Vagina (tissue), 2 donors: Measurements from ENCODE around the gene KCNC4.

Experiments used
- CTCF ChIP-seq, 3 experiments: fragments of 450-650 bp in 2 of 3; fragments of 200-600 bp in 1 of 3; sonication (generic) in 1 of 3; IDR thresholded peaks; one replicate each; pipeline ENCODE4 v1.5.1; 2017 to 2019; ENCODE audit warnings: antibody characterized with exemption in 3 of 3, mild to moderate bottlenecking in 2 of 3, moderate library complexity in 2 of 3
- POLR2A ChIP-seq, 2 donors: fragments of 450-650 bp; IDR thresholded peaks; one replicate each; pipeline ENCODE4 v1.6.1; 2017; ENCODE audit warnings: antibody characterized with exemption in 2 of 2, mild to moderate bottlenecking in 2 of 2, moderate library complexity in 2 of 2
- POLR2AphosphoS5 ChIP-seq, 2 donors: sonication (generic); formaldehyde crosslinking; IDR thresholded peaks; one replicate each; pipeline ENCODE4 v1.9.0; 2017; ENCODE audit warnings: antibody characterized with exemption in 2 of 2, mild to moderate bottlenecking in 2 of 2, low read depth in 1 of 2; ENCODE audit not compliant: insufficient read depth in 1 of 2

DNA sequence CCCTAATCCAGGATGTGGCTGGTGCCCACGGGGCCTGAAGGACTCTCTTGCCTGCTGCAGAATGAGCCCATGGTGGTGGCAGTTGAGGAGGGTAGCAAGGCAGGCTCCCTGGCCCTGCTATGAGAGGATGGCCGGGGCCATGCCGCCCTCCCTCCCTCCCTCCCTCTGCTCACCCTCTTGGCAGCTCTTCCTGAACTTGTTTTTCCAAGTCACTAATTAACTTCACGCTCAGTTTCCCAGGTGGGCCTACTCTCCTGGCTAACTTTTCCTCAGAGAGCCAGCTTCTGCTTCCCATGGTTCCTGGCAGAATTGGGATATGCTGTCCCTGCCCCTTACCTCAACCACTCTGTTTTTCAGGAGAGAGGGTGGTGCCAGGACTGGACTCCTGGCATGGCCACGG is 10.2 kb downstream of the KCNC4 start:
- no peak for TF ChIP-seq CTCF (IDR thresholded peaks at IDR 0.05)
- no peak for TF ChIP-seq POLR2A (IDR thresholded peaks at IDR 0.05)
- no peak for TF ChIP-seq POLR2AphosphoS5 (IDR thresholded peaks at IDR 0.05; ENCODE audit: insufficient read depth in 1 of 2, low read depth in 1 of 2)
